Mesendoderm (in vitro differentiated cells): Measurements from ENCODE around the gene RRP15. TPM values are rescaled to one million over a fixed set of nuclear protein-coding genes. Genes with fewer than 3 reads are reported as not detected.

Experiments used
- DNase-seq: peaks from one replicate; pipeline ENCODE4 v3.0.0; 2013
- H2AK5ac ChIP-seq: 2 replicates; pipeline ENCODE4 v1.6.1; 2013; ENCODE audit warnings: low read length, inconsistent platforms
- H2BK120ac ChIP-seq: 2 replicates; pipeline ENCODE4 v1.6.1; 2013; ENCODE audit warnings: low read depth, mild to moderate bottlenecking, low read length, moderate library complexity, mixed read lengths
- H2BK15ac ChIP-seq: replicated peaks from 2 replicates; pipeline ENCODE4 v1.6.1; 2013; ENCODE audit warnings: low read depth, mild to moderate bottlenecking, moderate library complexity
- H2BK5ac ChIP-seq: 2 replicates; pipeline ENCODE4 v1.6.1; 2013; ENCODE audit warnings: low read length, inconsistent platforms
- H3K18ac ChIP-seq: 2 replicates; pipeline ENCODE4 v1.6.1; 2013; ENCODE audit warnings: mild to moderate bottlenecking, low read length, mixed read lengths
- H3K23ac ChIP-seq: one replicate; pipeline ENCODE4 v1.6.1; 2013; ENCODE audit warnings: low read length
- H3K27ac ChIP-seq: 2 replicates; pipeline ENCODE4 v1.5.1; 2013; ENCODE audit warnings: low read depth, mild to moderate bottlenecking, inconsistent platforms, low read length, moderate library complexity
- H3K27me3 ChIP-seq: 2 replicates; pipeline ENCODE4 v1.6.1; 2013; ENCODE audit warnings: low read length, control low read depth, mild to moderate bottlenecking, inconsistent platforms; ENCODE audit not compliant: insufficient read depth, poor library complexity
- H3K36me3 ChIP-seq: 2 replicates; pipeline ENCODE4 v1.6.1; 2013; ENCODE audit warnings: low read length, inconsistent platforms; ENCODE audit not compliant: control insufficient read depth, insufficient read depth
- H3K4ac ChIP-seq: one replicate; pipeline ENCODE4 v1.6.1; 2013; ENCODE audit warnings: low read depth, mild to moderate bottlenecking, low read length, moderate library complexity
- H3K4me1 ChIP-seq: 2 replicates; pipeline ENCODE4 v1.6.1; 2013; ENCODE audit warnings: low read depth, low read length, inconsistent platforms; ENCODE audit not compliant: control insufficient read depth
- H3K4me2 ChIP-seq: 2 replicates; pipeline ENCODE4 v1.6.1; 2013; ENCODE audit warnings: low read length
- H3K4me3 ChIP-seq: 2 replicates; pipeline ENCODE4 v1.5.1; 2013; ENCODE audit warnings: mild to moderate bottlenecking, low read length
- H3K56ac ChIP-seq: one replicate; pipeline ENCODE4 v1.6.1; 2013; ENCODE audit warnings: low read length
- H3K79me1 ChIP-seq: 2 replicates; pipeline ENCODE4 v1.6.1; 2013; ENCODE audit warnings: low read length, inconsistent platforms
- H3K79me2 ChIP-seq: 2 replicates; pipeline ENCODE4 v1.6.1; 2013; ENCODE audit warnings: mild to moderate bottlenecking, low read length; ENCODE audit not compliant: control insufficient read depth, insufficient read depth
- H3K9ac ChIP-seq: 2 replicates; pipeline ENCODE4 v1.6.1; 2013; ENCODE audit warnings: low read length, inconsistent platforms
- H4K5ac ChIP-seq: one replicate; pipeline ENCODE4 v1.6.1; 2013; ENCODE audit warnings: low read length
- H4K8ac ChIP-seq: one replicate; pipeline ENCODE4 v1.6.1; 2013; ENCODE audit warnings: low read depth, mild to moderate bottlenecking, control low read depth, low read length, moderate library complexity
- WGBS: extraction: QIAGEN DNeasy Blood & Tissue Kit; methylation state at CpG from one replicate; pipeline ENCODE4 v1.1.7; 2013; ENCODE audit warnings: low lambda C conversion rate, missing lambda C conversion rate; ENCODE audit not compliant: insufficient coverage; ENCODE audit errors: extremely low coverage; 5-methylcytosine and 5-hydroxymethylcytosine counted together
- small RNA-seq: library from polyadenylated mRNA; stranded (forward); fragments of <200 nt; extraction: miRNeasy Mini kit (QIAGEN cat#:217004); gene quantifications from one replicate; pipeline ENCODE3, GENCODE V24; 2013; ENCODE audit not compliant: insufficient read depth

Gene RRP15

GRCh38 chr1:218383051-218383450 lies 98.0 kb downstream of the RRP15 start:
- H3K23ac ChIP-seq = no peak overlapping the region
- no peak overlapping the region for H3K4ac ChIP-seq
- no peak for DNase-seq
- no peak overlapping the region for H3K18ac ChIP-seq
- no peaks in the 10 kb centered on the region for H3K79me2 ChIP-seq
- no peak overlapping the region for H2AK5ac ChIP-seq
- no peak overlapping the region for H4K8ac ChIP-seq
- no CpG with 5 or more reads among the region's 2 CpGs for WGBS
- no peaks in the 10 kb centered on the region for H3K36me3 ChIP-seq
- H2BK120ac ChIP-seq = no peak overlapping the region
- no peak overlapping the region for H3K27ac ChIP-seq
- H3K4me3 ChIP-seq = no peak overlapping the region
- no peak overlapping the region for H3K56ac ChIP-seq
- no peak overlapping the region for H4K5ac ChIP-seq
- no peaks in the 10 kb centered on the region for H3K4me1 ChIP-seq
- H3K9ac ChIP-seq = no peak overlapping the region
- H3K4me2 ChIP-seq = no peak overlapping the region
- H2BK15ac ChIP-seq = no peak overlapping the region
- H3K79me1 ChIP-seq = no peaks in the 10 kb centered on the region
- H3K27me3 ChIP-seq = no peaks in the 10 kb centered on the region
- H2BK5ac ChIP-seq = no peak overlapping the region

GRCh38 chr1:218383681-218384080 lies 98.6 kb downstream of the RRP15 start:
- no peak overlapping the region for H4K8ac ChIP-seq
- no peaks in the 10 kb centered on the region for H3K27me3 ChIP-seq
- H3K56ac ChIP-seq = no peak overlapping the region
- H3K23ac ChIP-seq = no peak overlapping the region
- H2AK5ac ChIP-seq = no peak overlapping the region
- DNase-seq = no peak
- H3K79me2 ChIP-seq = no peaks in the 10 kb centered on the region
- no peaks in the 10 kb centered on the region for H3K4me1 ChIP-seq
- H3K18ac ChIP-seq = no peak overlapping the region
- H2BK5ac ChIP-seq = no peak overlapping the region
- no CpG with 5 or more reads among the region's 8 CpGs for WGBS
- H3K4me3 ChIP-seq = no peak overlapping the region
- H3K4me2 ChIP-seq = no peak overlapping the region
- H3K27ac ChIP-seq = no peak overlapping the region
- H3K36me3 ChIP-seq = no peaks in the 10 kb centered on the region
- no peak overlapping the region for H4K5ac ChIP-seq
- H3K9ac ChIP-seq = no peak overlapping the region
- H2BK15ac ChIP-seq = no peak overlapping the region
- H3K79me1 ChIP-seq = no peaks in the 10 kb centered on the region
- no peak overlapping the region for H2BK120ac ChIP-seq
- no peak overlapping the region for H3K4ac ChIP-seq

- H3K79me1 ChIP-seq = no peaks in the 10 kb centered on the region
- DNase-seq = no peak
- no peak overlapping the region for H3K23ac ChIP-seq
- no peak overlapping the region for H3K18ac ChIP-seq
- no peak overlapping the region for H3K9ac ChIP-seq
- H3K4me1 ChIP-seq = no peaks in the 10 kb centered on the region
- H3K4me2 ChIP-seq = no peak overlapping the region
- H2BK120ac ChIP-seq = no peak overlapping the region
- H4K5ac ChIP-seq = no peak overlapping the region
- no CpG with 5 or more reads among the region's 6 CpGs for WGBS
- no peaks in the 10 kb centered on the region for H3K79me2 ChIP-seq
- H3K4ac ChIP-seq = no peak overlapping the region
- H3K56ac ChIP-seq = no peak overlapping the region
- no peak overlapping the region for H2AK5ac ChIP-seq
- no peak overlapping the region for H3K27ac ChIP-seq
- no peaks in the 10 kb centered on the region for H3K27me3 ChIP-seq
- no peak overlapping the region for H4K8ac ChIP-seq
- H2BK5ac ChIP-seq = no peak overlapping the region
- H3K36me3 ChIP-seq = no peaks in the 10 kb centered on the region
- no peak overlapping the region for H3K4me3 ChIP-seq
- no peak overlapping the region for H2BK15ac ChIP-seq
Measured at GRCh38 chr1:218384581-218384993, 99.5 kb downstream of the RRP15 start.

Small RNA genes lying within 50 kb of the gene (small RNA-seq; reads per million reads assigned to genes)
- gene AC096638.1 = not detected
